AG04449 (cell line): ENCODE measurements around the gene TMEM198.

Source experiments
- CTCF ChIA-PET: fragments of 350-600 bp; formaldehyde crosslinking; extraction: SDS; loops from one replicate; lab custom pipeline; 2021; ENCODE audit warnings: antibody characterized with exemption; lab: Yijun Ruan, JAX
- POLR2A ChIA-PET: fragments of 400-600, 350-600 bp; formaldehyde crosslinking; extraction: SDS; loops from one replicate; lab custom pipeline; 2020; ENCODE audit warnings: antibody characterized with exemption, inconsistent platforms; lab: Yijun Ruan, JAX
- DNase-seq: peaks from one replicate; pipeline ENCODE4 v3.0.0-alpha.2; 2010; ENCODE audit warnings: low read depth, low spot score
- H3K4me3 ChIP-seq: 2 replicates; pipeline ENCODE4 v1.5.1; 2011; ENCODE audit warnings: low read depth, mild to moderate bottlenecking, control low read depth, low read length
- TF ChIP-seq, protein P1 (sequence below): IDR thresholded peaks from one replicate; pipeline ENCODE4 v1.5.1; 2011; ENCODE audit warnings: mild to moderate bottlenecking, moderate library complexity, low read length, control low read depth, inconsistent platforms; ENCODE audit not compliant: insufficient read depth; ENCODE audit errors: missing control alignments

TMEM198 gene

DNA sequence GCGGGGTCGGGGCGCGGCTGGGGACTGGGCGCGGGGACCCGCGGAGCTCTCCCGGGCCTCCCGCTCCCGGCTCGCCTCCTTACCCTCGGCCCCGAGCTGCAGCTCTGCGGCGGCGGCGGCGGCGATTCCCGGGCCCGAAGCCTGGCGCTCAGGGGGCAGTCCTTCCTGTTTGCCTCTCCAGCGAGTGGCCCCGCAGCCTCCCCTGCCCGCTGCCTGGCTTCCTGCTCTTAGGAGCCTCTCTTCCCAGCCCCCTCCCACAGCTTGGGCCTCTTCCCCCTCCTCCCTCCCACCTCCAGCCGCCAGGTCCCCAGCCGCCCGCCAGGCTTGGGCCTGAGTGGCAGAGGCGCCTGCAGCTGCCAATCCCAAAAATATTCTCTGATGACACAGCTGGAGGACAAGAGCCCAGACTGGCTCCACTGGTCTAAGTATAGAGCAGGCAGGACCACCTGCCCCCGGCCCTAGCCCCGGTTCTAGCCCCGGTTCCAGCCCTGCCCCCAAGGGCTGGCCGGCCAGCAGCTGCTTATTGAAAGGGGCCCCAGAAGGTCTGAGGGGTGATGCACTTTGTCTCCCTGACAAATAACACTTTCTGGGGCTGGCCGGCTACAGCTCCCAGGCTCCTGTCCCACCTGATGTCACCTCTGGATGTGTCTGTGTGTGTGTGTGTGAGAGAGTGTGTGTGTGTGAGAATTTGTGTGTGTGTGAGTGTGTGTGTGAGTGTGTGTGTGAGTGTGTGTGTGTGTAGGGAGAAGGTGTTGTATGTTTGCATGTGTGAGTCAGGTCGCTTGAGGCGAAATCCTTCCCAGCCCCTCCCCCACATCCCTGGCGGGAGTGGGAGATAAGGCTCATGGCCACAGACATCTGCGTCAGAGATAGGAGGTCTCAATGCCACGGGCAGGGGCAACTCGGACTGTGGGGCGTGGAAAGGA lies 27.7 kb downstream of the TMEM198 start, which contains the start of gene OBSL1:
TSS of gene OBSL1 (minus strand) at position 229 of the 926 bp plus-strand sequence. CDS start 307 bp downstream, outside the sequence.
- peak; percentile 24 for DNase-seq
- POLR2A ChIA-PET, result interaction anchor here (0.8 to 2.2 kb wide), 10 partner anchors 9 to 117 kb away, joined by 3 to 13 read pairs (median 6); partner anchors contain the start of genes CHPF, STK11IP and TMEM198
- H3K4me3 ChIP-seq, result peak within 1 kb of the TSS; percentile 72
- CTCF ChIA-PET, result interaction anchor here (1.0 to 4.0 kb wide), 6 partner anchors 11 to 180 kb away, joined by 3 to 46 read pairs (median 6); no protein-coding TSS in a partner anchor
- TF ChIP-seq, protein P1, sequence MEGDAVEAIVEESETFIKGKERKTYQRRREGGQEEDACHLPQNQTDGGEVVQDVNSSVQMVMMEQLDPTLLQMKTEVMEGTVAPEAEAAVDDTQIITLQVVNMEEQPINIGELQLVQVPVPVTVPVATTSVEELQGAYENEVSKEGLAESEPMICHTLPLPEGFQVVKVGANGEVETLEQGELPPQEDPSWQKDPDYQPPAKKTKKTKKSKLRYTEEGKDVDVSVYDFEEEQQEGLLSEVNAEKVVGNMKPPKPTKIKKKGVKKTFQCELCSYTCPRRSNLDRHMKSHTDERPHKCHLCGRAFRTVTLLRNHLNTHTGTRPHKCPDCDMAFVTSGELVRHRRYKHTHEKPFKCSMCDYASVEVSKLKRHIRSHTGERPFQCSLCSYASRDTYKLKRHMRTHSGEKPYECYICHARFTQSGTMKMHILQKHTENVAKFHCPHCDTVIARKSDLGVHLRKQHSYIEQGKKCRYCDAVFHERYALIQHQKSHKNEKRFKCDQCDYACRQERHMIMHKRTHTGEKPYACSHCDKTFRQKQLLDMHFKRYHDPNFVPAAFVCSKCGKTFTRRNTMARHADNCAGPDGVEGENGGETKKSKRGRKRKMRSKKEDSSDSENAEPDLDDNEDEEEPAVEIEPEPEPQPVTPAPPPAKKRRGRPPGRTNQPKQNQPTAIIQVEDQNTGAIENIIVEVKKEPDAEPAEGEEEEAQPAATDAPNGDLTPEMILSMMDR, result no peak

DNA sequence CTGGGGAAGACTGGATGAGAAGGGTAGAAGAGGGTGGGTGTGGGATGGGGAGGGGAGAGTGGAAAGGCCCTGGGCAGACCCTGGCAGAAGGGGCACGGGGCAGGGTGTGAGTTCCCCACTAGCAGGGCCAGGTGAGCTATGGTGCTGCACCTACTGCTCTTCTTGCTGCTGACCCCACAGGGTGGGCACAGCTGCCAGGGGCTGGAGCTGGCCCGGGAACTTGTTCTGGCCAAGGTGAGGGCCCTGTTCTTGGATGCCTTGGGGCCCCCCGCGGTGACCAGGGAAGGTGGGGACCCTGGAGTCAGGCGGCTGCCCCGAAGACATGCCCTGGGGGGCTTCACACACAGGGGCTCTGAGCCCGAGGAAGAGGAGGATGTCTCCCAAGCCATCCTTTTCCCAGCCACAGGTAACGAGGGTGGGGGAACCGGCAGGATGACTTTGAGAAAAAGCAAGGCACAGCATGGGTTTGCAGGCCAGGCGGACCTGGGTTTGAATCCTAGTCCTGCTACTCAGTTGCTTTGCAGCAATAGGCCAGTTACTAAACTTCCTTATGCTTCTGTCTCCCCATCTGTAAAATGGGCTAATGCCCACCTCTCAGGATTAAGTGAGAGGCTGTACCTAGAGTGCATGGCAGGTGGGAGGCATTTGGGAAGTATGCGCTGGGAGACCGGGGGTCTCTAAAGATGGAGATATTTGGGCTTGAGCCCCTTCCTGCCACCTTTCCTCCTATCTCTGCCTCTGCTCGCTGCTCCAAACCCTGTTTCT lies 28.6 kb downstream of the TMEM198 start, which contains the start of gene INHA:
TSS of gene INHA (plus strand) at position 74 of the 765 bp plus-strand sequence. CDS start at position 139, 65 bp downstream.
- H3K4me3 ChIP-seq, result peak within 1 kb of the TSS; percentile 72
- no peak for DNase-seq
- TF ChIP-seq, protein P1, result no peak
- POLR2A ChIA-PET, result interaction anchor here (1.4 to 2.2 kb wide), 5 partner anchors 10 to 70 kb away, joined by 5 to 13 read pairs (median 8); partner anchors contain the start of genes CHPF, STK11IP and TMEM198
- CTCF ChIA-PET, result interaction anchor here (2.2 to 4.0 kb wide), 2 partner anchors 11 to 118 kb away, joined by 14 to 46 read pairs; no protein-coding TSS in a partner anchor

DNA sequence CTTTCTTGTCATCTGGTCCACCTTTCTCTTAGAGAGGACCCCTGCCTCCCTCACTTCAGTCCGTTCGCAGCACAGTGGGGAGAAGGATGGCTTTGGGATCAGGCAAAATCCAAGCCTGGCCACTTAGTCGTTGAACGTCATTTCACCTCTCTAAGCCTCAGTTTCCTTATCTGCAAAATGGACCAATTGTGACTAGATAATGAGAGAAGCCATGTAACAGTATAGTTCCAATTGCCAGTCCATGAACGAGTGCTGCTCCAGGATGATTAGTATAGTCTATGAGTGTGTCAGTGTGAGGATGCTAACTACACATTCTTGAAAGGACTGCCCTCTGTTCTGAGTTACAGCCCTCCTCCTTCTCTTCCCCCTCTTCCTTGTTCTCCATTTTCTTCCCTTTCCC lies 29.3 kb downstream of the TMEM198 start:
- ChIA-PET CTCF (no interaction called here), POLR2A (interaction anchor here (0.6 kb wide), 1 partner anchor 23 kb away, joined by 3 read pairs; no protein-coding TSS in a partner anchor)
- DNase-seq, result no peak
- TF ChIP-seq, protein P1, result no peak
- no peak overlapping the region for H3K4me3 ChIP-seq

DNA sequence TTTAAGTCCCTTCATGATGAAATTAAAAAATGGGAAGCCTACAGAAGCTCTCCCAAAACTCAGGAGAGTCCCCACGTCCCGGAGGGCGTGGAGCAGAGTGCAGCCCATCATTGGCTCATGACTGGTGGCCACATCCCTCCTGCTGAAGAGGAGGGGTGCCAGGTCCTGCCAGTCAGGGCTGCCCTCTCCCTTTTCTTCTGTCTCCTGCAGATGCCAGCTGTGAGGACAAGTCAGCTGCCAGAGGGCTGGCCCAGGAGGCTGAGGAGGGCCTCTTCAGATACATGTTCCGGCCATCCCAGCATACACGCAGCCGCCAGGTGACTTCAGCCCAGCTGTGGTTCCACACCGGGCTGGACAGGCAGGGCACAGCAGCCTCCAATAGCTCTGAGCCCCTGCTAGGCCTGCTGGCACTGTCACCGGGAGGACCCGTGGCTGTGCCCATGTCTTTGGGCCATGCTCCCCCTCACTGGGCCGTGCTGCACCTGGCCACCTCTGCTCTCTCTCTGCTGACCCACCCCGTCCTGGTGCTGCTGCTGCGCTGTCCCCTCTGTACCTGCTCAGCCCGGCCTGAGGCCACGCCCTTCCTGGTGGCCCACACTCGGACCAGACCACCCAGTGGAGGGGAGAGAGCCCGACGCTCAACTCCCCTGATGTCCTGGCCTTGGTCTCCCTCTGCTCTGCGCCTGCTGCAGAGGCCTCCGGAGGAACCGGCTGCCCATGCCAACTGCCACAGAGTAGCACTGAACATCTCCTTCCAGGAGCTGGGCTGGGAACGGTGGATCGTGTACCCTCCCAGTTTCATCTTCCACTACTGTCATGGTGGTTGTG lies 30.9 kb downstream of the TMEM198 start:
- DNase-seq, result no peak
- TF ChIP-seq, protein P1, result no peak
- ChIA-PET CTCF (interaction anchor here (4.7 kb wide), 1 partner anchor 14 kb away, joined by 34 read pairs; no protein-coding TSS in a partner anchor), POLR2A (no interaction called here)
- H3K4me3 ChIP-seq, result no peak overlapping the region
